OCI-LY1 (cell line): ENCODE measurements around the gene CTTNBP2.

Experiments used
- H2AFZ ChIP-seq: fragments of 200-600 bp; sonication (generic), shearing (Covaris generic); 2 replicates; pipeline ENCODE4 v1.6.0; 2014; ENCODE audit warnings: antibody characterized with exemption, mild to moderate bottlenecking, low read length
- H3F3A ChIP-seq: fragments of 200-600 bp; sonication (generic), shearing (Covaris generic); 2 replicates; pipeline ENCODE4 v1.6.0; 2014; ENCODE audit warnings: mild to moderate bottlenecking, antibody characterized with exemption, low read length, moderate library complexity; ENCODE audit not compliant: insufficient read depth
- H3K27ac ChIP-seq: fragments of 200-600 bp; sonication (generic); 2 replicates; pipeline ENCODE4 v1.5.1; 2014; ENCODE audit warnings: low read length, mixed run types, mild to moderate bottlenecking, low read depth; ENCODE audit not compliant: poor library complexity, severe bottlenecking
- H3K27me3 ChIP-seq: fragments of 200-600 bp; sonication (generic); 2 replicates; pipeline ENCODE4 v1.6.0; 2014; ENCODE audit warnings: antibody characterized with exemption, mild to moderate bottlenecking, low read length, moderate library complexity; ENCODE audit not compliant: insufficient read depth
- H3K36me3 ChIP-seq: fragments of 200-600 bp; sonication (generic); 2 replicates; pipeline ENCODE4 v1.6.1; 2014; ENCODE audit warnings: mild to moderate bottlenecking, antibody characterized with exemption, low read length, moderate library complexity, mixed read lengths; ENCODE audit not compliant: insufficient read depth
- H3K4me1 ChIP-seq: fragments of 200-600 bp; sonication (generic); 2 replicates; pipeline ENCODE4 v1.5.1; 2014; ENCODE audit warnings: mild to moderate bottlenecking, low read length, moderate library complexity; ENCODE audit not compliant: insufficient read depth, severe bottlenecking
- H3K4me2 ChIP-seq: fragments of 200-600 bp; sonication (generic), shearing (Covaris generic); 2 replicates; pipeline ENCODE4 v1.6.1; 2014; ENCODE audit warnings: low read length
- H3K4me3 ChIP-seq: fragments of 200-600 bp; sonication (generic); 2 replicates; pipeline ENCODE4 v1.5.1; 2014; ENCODE audit warnings: low read length, low read depth, mild to moderate bottlenecking, mixed read lengths; ENCODE audit not compliant: poor library complexity, severe bottlenecking
- H3K79me2 ChIP-seq: fragments of 200-600 bp; shearing (Covaris generic); 2 replicates; pipeline ENCODE4 v1.6.1; 2016; ENCODE audit warnings: mixed run types, low read length, mixed read lengths; ENCODE audit not compliant: insufficient read depth
- H3K9ac ChIP-seq: fragments of 200-600 bp; sonication (generic), shearing (Covaris generic); 2 replicates; pipeline ENCODE4 v1.6.1; 2014; ENCODE audit warnings: mild to moderate bottlenecking, low read length, mixed read lengths
- H3K9me2 ChIP-seq: fragments of 200-600 bp; sonication (generic), shearing (Covaris generic); 2 replicates; pipeline ENCODE4 v1.6.1; 2014; ENCODE audit warnings: low read depth, mild to moderate bottlenecking, low read length, mixed read lengths
- H3K9me3 ChIP-seq: fragments of 200-600 bp; shearing (Covaris generic); 2 replicates; pipeline ENCODE4 v1.6.1; 2014; ENCODE audit warnings: low read length, mixed read lengths
- H4K20me1 ChIP-seq: fragments of 200-600 bp; sonication (generic), shearing (Covaris generic); 2 replicates; pipeline ENCODE4 v1.6.0; 2016; ENCODE audit warnings: mild to moderate bottlenecking, low read length; ENCODE audit not compliant: insufficient read depth
- CTCF ChIP-seq: fragments of 200-600 bp; sonication (generic), shearing (Covaris generic); IDR thresholded peaks from 2 replicates; pipeline ENCODE4 v1.5.1; 2017; ENCODE audit warnings: mild to moderate bottlenecking, antibody characterized with exemption, low read length, moderate library complexity, mixed read lengths
- EZH2 ChIP-seq: fragments of 200-600 bp; sonication (generic), shearing (Covaris generic); IDR thresholded peaks from 2 replicates; pipeline ENCODE4 v1.8.0; 2017; ENCODE audit warnings: borderline replicate concordance, mixed run types, mild to moderate bottlenecking, antibody characterized with exemption, low read length, moderate library complexity, mixed read lengths

Gene CTTNBP2

GRCh38 chr7:117827862-117828261 lies 45.4 kb downstream of the CTTNBP2 start:
- Histone ChIP-seq H3F3A (no peaks in the 10 kb centered on the region), H2AFZ (no peak overlapping the region), H3K4me2 (no peak overlapping the region), H3K4me3 (no peak overlapping the region), H3K36me3 (no peaks in the 10 kb centered on the region), H3K79me2 (no peaks in the 10 kb centered on the region), H3K9ac (no peak overlapping the region), H3K9me2 (no peaks in the 10 kb centered on the region), H4K20me1 (no peaks in the 10 kb centered on the region), H3K27me3 (no peaks in the 10 kb centered on the region), H3K4me1 (no peaks in the 10 kb centered on the region), H3K9me3 (no peaks in the 10 kb centered on the region), H3K27ac (no peak overlapping the region)
- TF ChIP-seq CTCF = no peak
- TF ChIP-seq EZH2 = no peak

GRCh38 chr7:117825132-117825531 lies 48.1 kb downstream of the CTTNBP2 start:
- H3K79me2 ChIP-seq = no peaks in the 10 kb centered on the region
- TF ChIP-seq CTCF = no peak
- TF ChIP-seq EZH2 = no peak
- no peaks in the 10 kb centered on the region for H3K9me2 ChIP-seq
- H4K20me1 ChIP-seq = no peaks in the 10 kb centered on the region
- no peak overlapping the region for H3K4me2 ChIP-seq
- no peaks in the 10 kb centered on the region for H3K4me1 ChIP-seq
- H3K36me3 ChIP-seq = no peaks in the 10 kb centered on the region
- no peaks in the 10 kb centered on the region for H3F3A ChIP-seq
- no peak overlapping the region for H2AFZ ChIP-seq
- no peaks in the 10 kb centered on the region for H3K9me3 ChIP-seq
- H3K27me3 ChIP-seq = no peaks in the 10 kb centered on the region
- no peak overlapping the region for H3K9ac ChIP-seq
- no peak overlapping the region for H3K4me3 ChIP-seq
- H3K27ac ChIP-seq = no peak overlapping the region

GRCh38 chr7:117824592-117824991 lies 48.6 kb downstream of the CTTNBP2 start:
- H2AFZ ChIP-seq = no peak overlapping the region
- H3K27ac ChIP-seq = no peak overlapping the region
- H4K20me1 ChIP-seq = no peaks in the 10 kb centered on the region
- H3K27me3 ChIP-seq = no peaks in the 10 kb centered on the region
- no peaks in the 10 kb centered on the region for H3K9me3 ChIP-seq
- H3K4me3 ChIP-seq = no peak overlapping the region
- H3K9ac ChIP-seq = no peak overlapping the region
- H3K79me2 ChIP-seq = no peaks in the 10 kb centered on the region
- TF ChIP-seq CTCF (no peak), EZH2 (no peak)
- H3K4me1 ChIP-seq = no peaks in the 10 kb centered on the region
- H3K4me2 ChIP-seq = no peak overlapping the region
- no peaks in the 10 kb centered on the region for H3K9me2 ChIP-seq
- H3F3A ChIP-seq = no peaks in the 10 kb centered on the region
- no peaks in the 10 kb centered on the region for H3K36me3 ChIP-seq
